Glomerular endothelial cell (primary cell): Measurements from ENCODE around the gene TCHP. TPM values are rescaled to one million over a fixed set of nuclear protein-coding genes. Genes with fewer than 3 reads are reported as not detected.
"Not testable (repeated sequence)": the region's sequence is repeated elsewhere in the genome, so short reads cannot be mapped to it uniquely, and the experiment has no call there.

ENCODE experiments used
- DNase-seq: peaks from one replicate; pipeline ENCODE4 v3.0.0-alpha.2; 2011; ENCODE audit warnings: low read depth, low spot score; ENCODE audit errors: extremely low read depth
- total RNA-seq: library from RNA; depleted of rRNA; stranded (reverse); fragments of >200 nt; gene quantifications from 2 replicates; pipeline ENCODE4 v1.2.3, GENCODE V29; 2015

Gene TCHP
- total RNA-seq, 1 donor from 2014 or later, result 23.2 TPM

DNA sequence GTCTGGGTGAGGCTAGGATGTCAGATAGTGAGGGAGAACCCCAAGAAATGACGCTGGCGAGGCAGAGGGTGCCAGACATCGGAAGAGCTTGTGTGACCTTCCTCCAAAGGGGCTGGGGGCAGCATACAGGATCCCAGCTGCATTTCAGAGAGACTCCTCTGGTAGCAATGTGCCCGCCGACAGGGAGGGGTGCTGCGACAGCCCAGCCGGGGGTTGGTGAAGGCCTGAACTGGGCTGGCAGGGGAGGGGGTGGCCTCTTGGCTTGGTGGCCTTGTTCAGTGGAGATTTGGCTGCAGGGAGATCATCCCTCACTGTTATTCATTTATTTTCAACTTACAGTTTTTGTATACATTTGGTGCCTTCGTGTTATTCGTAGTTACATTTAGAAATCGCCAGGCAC lies 5.2 kb downstream of the TCHP start:
- DNase-seq, result no peak

GRCh38 chr12:109910254-109910968 lies 10.3 kb downstream of the TCHP start:
- no peak for DNase-seq

- no peak for DNase-seq
Observed at GRCh38 chr12:109910969-109911348, 10.9 kb downstream of the TCHP start.

GRCh38 chr12:109912855-109913321 lies 12.8 kb downstream of the TCHP start:
- DNase-seq, result no peak

DNA sequence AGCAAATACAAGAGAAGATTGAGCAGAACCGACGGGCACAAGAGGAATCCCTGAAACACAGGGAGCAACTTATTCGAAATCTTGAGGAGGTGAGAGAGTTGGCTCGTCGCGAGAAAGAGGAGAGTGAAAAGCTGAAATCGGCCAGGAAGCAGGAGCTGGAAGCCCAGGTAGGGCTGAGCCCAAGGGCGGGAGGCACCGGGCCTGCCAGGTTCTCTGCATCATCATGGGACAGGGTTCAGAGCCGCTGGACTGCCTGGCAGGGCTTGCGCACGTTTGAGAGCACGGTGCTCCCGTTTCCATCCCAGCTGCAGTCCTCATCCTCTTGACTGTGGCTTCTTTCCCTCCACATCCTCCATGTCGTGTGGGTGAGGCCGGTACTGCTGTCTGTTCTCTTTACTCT lies 14.4 kb downstream of the TCHP start:
- no peak for DNase-seq

GRCh38 chr12:109915171-109916040 lies 15.3 kb downstream of the TCHP start:
- no peak for DNase-seq

DNA sequence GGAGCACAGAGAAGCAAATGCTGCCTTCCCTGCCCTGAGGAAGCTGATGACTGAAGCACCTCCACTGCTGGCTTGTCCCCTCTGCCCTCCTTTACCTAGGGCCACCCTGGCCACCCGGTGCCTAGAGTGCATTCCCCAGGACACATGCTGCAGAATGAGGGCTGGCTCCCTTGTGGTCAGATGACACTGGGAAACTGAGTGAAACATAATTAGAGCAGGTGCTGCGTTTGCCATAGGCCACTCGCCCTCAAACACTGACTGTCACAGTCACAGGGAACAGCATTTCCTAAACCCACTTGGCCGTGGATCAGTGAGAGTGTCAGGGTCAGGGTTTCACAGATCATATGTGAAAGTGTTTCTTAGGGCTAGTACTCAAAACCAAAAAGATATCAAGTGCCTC lies 16.0 kb downstream of the TCHP start:
- DNase-seq, result no peak

DNA sequence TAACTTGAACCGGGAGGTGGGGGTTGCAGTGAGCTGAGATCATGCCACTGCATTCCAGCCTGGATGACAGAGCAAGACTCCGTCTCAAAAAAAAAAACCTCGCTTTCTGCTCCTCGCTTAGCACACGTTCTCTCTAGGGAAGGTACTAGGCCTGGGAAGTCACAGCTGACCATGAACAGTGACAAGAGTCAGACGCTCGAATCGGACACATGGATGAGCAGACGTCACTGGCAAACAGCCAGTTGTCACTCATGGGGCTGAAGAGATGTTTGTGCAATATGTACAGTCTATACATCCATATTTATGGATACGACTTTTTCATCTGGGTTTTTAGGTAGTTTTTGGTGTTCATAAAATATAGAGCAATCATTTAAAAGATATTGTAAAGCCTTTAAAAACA lies 19.4 kb downstream of the TCHP start:
- no peak for DNase-seq

- no peak for DNase-seq
Observed at GRCh38 chr12:109920261-109920780, 20.2 kb downstream of the TCHP start.

DNA sequence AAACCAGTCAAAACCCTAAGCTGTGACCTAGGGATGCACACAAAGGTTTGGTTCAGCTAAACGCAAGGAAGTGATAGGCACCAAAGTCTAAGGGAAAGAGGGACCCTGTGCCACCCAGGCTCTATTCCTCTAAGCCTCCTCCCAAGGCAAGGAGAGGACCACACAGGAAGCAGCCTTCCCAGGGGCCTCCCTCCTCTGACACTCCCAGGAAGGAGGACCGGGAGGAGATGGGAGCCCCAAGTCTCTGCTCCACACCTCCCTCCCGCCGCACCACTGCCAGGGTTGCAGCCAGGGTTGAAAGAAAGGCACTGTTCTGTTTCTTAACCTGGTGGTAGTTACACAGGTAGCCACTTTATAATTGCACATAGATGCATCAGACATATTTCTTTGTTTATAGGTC lies 21.9 kb downstream of the TCHP start:
- no peak for DNase-seq

DNA sequence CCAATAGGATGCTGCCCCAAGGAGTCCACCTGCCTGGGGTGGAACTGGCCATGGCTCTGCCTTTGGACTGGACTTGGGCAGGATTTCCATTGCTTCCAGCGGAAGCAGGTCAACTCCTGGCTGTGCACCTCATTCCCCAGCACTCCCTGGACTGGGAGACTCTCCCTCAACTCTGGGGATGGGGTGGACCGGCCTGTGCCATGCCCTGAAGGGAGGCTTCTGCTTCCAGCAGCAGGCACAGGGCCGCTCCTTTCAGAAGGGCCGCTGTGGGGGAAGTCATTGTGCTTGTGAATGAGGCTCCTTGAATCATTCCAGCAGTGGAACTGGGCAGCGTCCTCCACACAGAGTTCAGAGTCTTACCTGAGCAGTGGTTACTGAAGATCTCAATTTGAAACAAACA lies 23.0 kb downstream of the TCHP start:
- DNase-seq, result no peak

- DNase-seq, result no peak
Observed at GRCh38 chr12:109923481-109924245, 23.6 kb downstream of the TCHP start.

- no peak for DNase-seq
Observed at GRCh38 chr12:109925185-109925840, 25.2 kb downstream of the TCHP start.

DNA sequence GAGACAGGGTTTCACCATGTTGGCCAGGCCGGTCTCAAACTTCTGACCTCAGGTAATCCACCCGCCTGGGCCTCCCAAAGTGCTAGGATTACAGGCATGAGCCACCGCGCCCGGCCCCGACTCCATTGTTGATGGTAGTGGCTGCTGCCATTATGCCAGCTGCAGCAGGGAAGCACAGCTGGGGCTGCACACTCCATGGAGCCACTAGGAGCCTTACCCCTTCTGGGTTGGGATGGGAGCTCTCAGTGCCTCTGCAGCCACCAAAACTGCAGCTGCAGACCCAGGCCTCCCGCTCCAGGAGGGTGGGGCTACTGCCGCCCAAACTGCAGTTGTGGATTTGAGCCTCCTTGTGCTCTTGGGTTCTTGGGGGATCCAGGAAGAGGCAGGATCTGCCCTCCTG lies 25.9 kb downstream of the TCHP start:
- no peak for DNase-seq

DNA sequence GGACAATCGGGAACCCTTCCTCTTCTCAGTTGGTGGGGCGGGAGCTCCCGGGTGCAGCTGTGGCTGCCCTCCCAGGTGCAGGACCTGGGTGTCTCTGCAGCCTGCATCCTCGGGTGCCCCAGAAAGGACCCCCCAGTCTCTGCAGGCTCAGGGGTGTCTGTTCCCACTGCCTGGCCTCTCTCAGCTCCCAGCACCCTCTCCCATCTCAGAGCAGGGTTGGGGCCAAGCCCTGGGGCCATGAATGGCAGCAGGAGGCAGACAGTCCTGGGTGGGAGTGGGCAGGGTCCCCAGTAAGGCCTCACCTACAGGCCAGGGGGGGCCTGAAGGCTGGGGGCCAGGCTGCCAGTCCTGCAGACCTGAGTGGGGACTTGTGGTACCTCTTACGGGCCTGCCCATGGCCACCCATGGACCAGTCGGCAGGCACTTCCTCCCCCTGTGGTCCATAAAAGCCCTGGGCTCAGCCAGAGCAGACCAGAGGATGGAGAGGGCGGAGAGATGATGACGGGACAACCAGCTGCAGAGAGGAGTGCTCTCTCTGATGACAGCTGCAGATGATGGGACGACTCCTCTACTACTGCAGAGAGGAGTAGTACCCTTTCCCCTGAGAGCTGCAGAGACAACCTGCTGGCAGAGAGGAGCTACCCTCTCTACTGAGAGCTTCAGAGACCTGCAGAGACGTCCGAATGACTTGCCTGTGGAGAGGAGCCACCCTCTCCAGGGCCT lies 26.6 kb downstream of the TCHP start:
- DNase-seq, result no peak

GRCh38 chr12:109927622-109928021 lies 27.5 kb downstream of the TCHP start:
- no peak for DNase-seq

DNA sequence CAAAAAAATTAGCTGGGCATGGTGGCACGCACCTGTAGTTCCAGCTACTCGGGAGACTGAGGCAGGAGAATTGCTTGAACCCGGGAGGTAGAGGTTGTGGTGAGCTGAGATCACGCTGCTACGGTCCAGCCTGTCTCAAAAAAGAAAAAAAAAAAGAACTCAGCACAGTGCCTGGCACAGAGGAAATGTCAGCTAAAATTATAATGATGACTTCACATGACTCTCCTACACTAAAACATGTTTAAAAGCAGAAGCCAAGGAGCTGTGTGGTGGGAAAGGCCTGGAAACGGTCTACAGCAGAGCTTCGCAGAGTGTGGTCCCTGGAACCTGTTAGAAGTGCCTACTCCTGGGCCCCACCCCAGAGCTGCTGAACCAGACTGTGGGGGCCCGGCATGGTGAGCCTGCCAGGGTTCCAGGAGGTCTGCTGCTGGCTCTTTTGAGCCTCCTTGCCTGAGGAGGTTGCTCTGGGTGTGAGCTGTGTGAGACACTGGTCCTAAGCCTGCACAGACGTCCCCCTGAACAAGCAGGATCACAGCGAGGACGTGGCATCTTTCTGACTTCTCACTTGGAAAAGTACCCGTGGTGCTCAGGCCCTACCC lies 28.1 kb downstream of the TCHP start:
- no peak for DNase-seq

- not testable (repeated sequence) for DNase-seq
Observed at GRCh38 chr12:109929326-109929725, 29.3 kb downstream of the TCHP start.

DNA sequence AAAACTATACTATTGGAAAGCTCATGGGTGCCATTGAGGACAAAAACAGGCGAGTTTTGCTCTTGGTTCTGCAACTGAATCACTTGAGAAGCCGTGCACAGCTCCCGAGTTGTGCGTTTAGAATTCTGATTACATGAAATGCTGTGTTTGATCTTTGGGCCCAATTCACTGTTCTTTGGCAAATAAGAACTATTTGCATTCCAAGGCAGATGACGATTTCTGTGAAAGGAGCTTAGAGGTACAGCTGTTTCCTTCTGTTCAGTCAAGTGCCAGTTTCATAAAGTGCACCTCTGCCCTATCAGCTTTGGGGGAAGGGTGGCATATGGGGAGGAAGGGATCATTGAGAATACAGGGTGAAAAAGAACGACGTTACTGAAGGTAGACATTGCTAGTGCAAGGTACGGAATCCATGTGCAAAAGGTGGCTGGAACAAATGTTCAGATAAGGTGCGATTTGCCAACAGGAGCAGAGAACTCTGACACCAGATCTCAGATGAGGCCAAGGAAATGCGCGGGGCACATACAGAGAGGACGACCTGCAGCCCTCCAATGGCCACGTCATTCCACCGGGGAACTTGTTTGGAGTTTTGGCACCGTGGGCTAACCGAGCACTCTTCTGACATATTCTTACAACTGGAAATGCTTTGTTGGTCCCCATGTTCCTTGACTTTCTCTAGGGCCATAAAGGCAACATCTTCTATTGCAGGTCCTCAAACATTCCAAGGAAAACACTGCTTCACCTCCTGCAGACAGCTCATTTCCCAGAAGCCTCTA lies 30.1 kb downstream of the TCHP start:
- DNase-seq, result no peak
